ENCODE data around the gene ASCC2. TPM values are rescaled to one million over a fixed set of nuclear protein-coding genes. Genes with fewer than 3 reads are reported as not detected.

Gene ASCC2
- polyA plus RNA-seq, 4 donors, result 38.3 to 80.1 (median 57.9) TPM

- WGBS, 3 donors, result 89 to 93% (median 92%) methylated on average over 2 of the region's 2 CpGs
- no peak for FAIRE-seq
Measured at GRCh38 chr22:29798801-29799200, 39.3 kb downstream of the ASCC2 start.

GRCh38 chr22:29798318-29798717, 39.8 kb downstream of the ASCC2 start:
- WGBS, 3 donors, result 75 to 78% (median 76%) methylated on average over 6 of the region's 6 CpGs
- Histone ChIP-seq H3K27me3 (ENCODE audit: control insufficient read depth in 3 of 3, insufficient read depth in 3 of 3, low read length in 3 of 3) (no peaks in the 10 kb centered on the region), H3K9me3 (ENCODE audit: control insufficient read depth in 2 of 2, insufficient read depth in 1 of 2, low read depth in 1 of 2, low read length in 1 of 2) (no peaks in the 10 kb centered on the region), H3K4me3 (ENCODE audit: low read depth in 1 of 3, low read length in 3 of 3) (no peak overlapping the region), H3K4me1 (ENCODE audit: control insufficient read depth in 3 of 3, insufficient read depth in 2 of 3, low read depth in 1 of 3, low read length in 2 of 3) (no peaks in the 10 kb centered on the region), H3K27ac (ENCODE audit: low read depth in 1 of 3, low read length in 2 of 3) (no peak overlapping the region), H3K36me3 (ENCODE audit: control insufficient read depth in 3 of 3, insufficient read depth in 2 of 3, low read depth in 1 of 3, low read length in 3 of 3) (peaks cover 17 to 84% (median 41%) of the 10 kb centered on the region in 3 donors)
- no peak for FAIRE-seq
- no peak for DNase-seq

More at GRCh38 chr22:29798801-29799200, 39.3 kb downstream of the ASCC2 start:
- no peaks in the 10 kb centered on the region for H3K9me3 ChIP-seq (ENCODE audit: control insufficient read depth in 2 of 2, insufficient read depth in 1 of 2, low read depth in 1 of 2, low read length in 1 of 2)
- no peaks in the 10 kb centered on the region for H3K4me1 ChIP-seq (ENCODE audit: control insufficient read depth in 3 of 3, insufficient read depth in 2 of 3, low read depth in 1 of 3, low read length in 2 of 3)
- DNase-seq, result no peak
- no peak overlapping the region for H3K4me3 ChIP-seq (ENCODE audit: low read depth in 1 of 3, low read length in 3 of 3)
- peak overlapping the region in 1 of 3 donors; percentile 33 for H3K27ac ChIP-seq (ENCODE audit: low read depth in 1 of 3, low read length in 2 of 3)
- H3K27me3 ChIP-seq (ENCODE audit: control insufficient read depth in 3 of 3, insufficient read depth in 3 of 3, low read length in 3 of 3), result no peaks in the 10 kb centered on the region
- peaks cover 19 to 85% (median 38%) of the 10 kb centered on the region in 3 donors for H3K36me3 ChIP-seq (ENCODE audit: control insufficient read depth in 3 of 3, insufficient read depth in 2 of 3, low read depth in 1 of 3, low read length in 3 of 3)

- no peaks in the 10 kb centered on the region for H3K4me1 ChIP-seq (ENCODE audit: control insufficient read depth in 3 of 3, insufficient read depth in 2 of 3, low read depth in 1 of 3, low read length in 2 of 3)
- WGBS, 3 donors, result 84 to 98% (median 87%) methylated on average over 3 of the region's 3 CpGs
- no peak for FAIRE-seq
- DNase-seq, result no peak
- H3K4me3 ChIP-seq (ENCODE audit: low read depth in 1 of 3, low read length in 3 of 3), result no peak overlapping the region
- no peak overlapping the region for H3K27ac ChIP-seq (ENCODE audit: low read depth in 1 of 3, low read length in 2 of 3)
- H3K27me3 ChIP-seq (ENCODE audit: control insufficient read depth in 3 of 3, insufficient read depth in 3 of 3, low read length in 3 of 3), result no peaks in the 10 kb centered on the region
- peaks cover 17 to 86% (median 45%) of the 10 kb centered on the region in 3 donors for H3K36me3 ChIP-seq (ENCODE audit: control insufficient read depth in 3 of 3, insufficient read depth in 2 of 3, low read depth in 1 of 3, low read length in 3 of 3)
- no peaks in the 10 kb centered on the region for H3K9me3 ChIP-seq (ENCODE audit: control insufficient read depth in 2 of 2, insufficient read depth in 1 of 2, low read depth in 1 of 2, low read length in 1 of 2)
Measured at GRCh38 chr22:29797351-29797750, 40.7 kb downstream of the ASCC2 start.

- Histone ChIP-seq H3K36me3 (ENCODE audit: control insufficient read depth in 3 of 3, insufficient read depth in 2 of 3, low read depth in 1 of 3, low read length in 3 of 3) (peaks cover 10 to 85% (median 49%) of the 10 kb centered on the region in 3 donors), H3K4me1 (ENCODE audit: control insufficient read depth in 3 of 3, insufficient read depth in 2 of 3, low read depth in 1 of 3, low read length in 2 of 3) (no peaks in the 10 kb centered on the region), H3K4me3 (ENCODE audit: low read depth in 1 of 3, low read length in 3 of 3) (no peak overlapping the region), H3K9me3 (ENCODE audit: control insufficient read depth in 2 of 2, insufficient read depth in 1 of 2, low read depth in 1 of 2, low read length in 1 of 2) (no peaks in the 10 kb centered on the region), H3K27ac (ENCODE audit: low read depth in 1 of 3, low read length in 2 of 3) (no peak overlapping the region), H3K27me3 (ENCODE audit: control insufficient read depth in 3 of 3, insufficient read depth in 3 of 3, low read length in 3 of 3) (no peaks in the 10 kb centered on the region)
- DNase-seq, result no peak
- FAIRE-seq, result no peak
- 81 to 91% (median 84%) methylated on average over 5 of the region's 5 CpGs for WGBS, 3 donors
Measured at GRCh38 chr22:29795663-29796062, 42.4 kb downstream of the ASCC2 start.

GRCh38 chr22:29793396-29793795, 44.7 kb downstream of the ASCC2 start:
- DNase-seq (no peak), FAIRE-seq (no peak)
- 97 to 99% (median 97%) methylated on average over 17 of the region's 17 CpGs for WGBS, 3 donors
- Histone ChIP-seq H3K4me3 (ENCODE audit: low read depth in 1 of 3, low read length in 3 of 3) (no peak overlapping the region), H3K27me3 (ENCODE audit: control insufficient read depth in 3 of 3, insufficient read depth in 3 of 3, low read length in 3 of 3) (no peaks in the 10 kb centered on the region), H3K9me3 (ENCODE audit: control insufficient read depth in 2 of 2, insufficient read depth in 1 of 2, low read depth in 1 of 2, low read length in 1 of 2) (no peaks in the 10 kb centered on the region), H3K36me3 (ENCODE audit: control insufficient read depth in 3 of 3, insufficient read depth in 2 of 3, low read depth in 1 of 3, low read length in 3 of 3) (peaks cover 22 to 87% (median 43%) of the 10 kb centered on the region in 3 donors), H3K27ac (ENCODE audit: low read depth in 1 of 3, low read length in 2 of 3) (no peak overlapping the region), H3K4me1 (ENCODE audit: control insufficient read depth in 3 of 3, insufficient read depth in 2 of 3, low read depth in 1 of 3, low read length in 2 of 3) (no peaks in the 10 kb centered on the region)

- DNase-seq (no peak), FAIRE-seq (no peak)
- 90 to 94% (median 92%) methylated on average over 5 of the region's 5 CpGs for WGBS, 3 donors
Measured at GRCh38 chr22:29790061-29790460, 48.0 kb downstream of the ASCC2 start.

GRCh38 chr22:29788339-29789279, 49.5 kb downstream of the ASCC2 start:
- DNase-seq (no peak), FAIRE-seq (no peak)
- Histone ChIP-seq H3K27me3 (ENCODE audit: control insufficient read depth in 3 of 3, insufficient read depth in 3 of 3, low read length in 3 of 3) (no peaks in the 10 kb centered on the region), H3K9me3 (ENCODE audit: control insufficient read depth in 2 of 2, insufficient read depth in 1 of 2, low read depth in 1 of 2, low read length in 1 of 2) (no peaks in the 10 kb centered on the region), H3K4me1 (ENCODE audit: control insufficient read depth in 3 of 3, insufficient read depth in 2 of 3, low read depth in 1 of 3, low read length in 2 of 3) (no peaks in the 10 kb centered on the region), H3K36me3 (ENCODE audit: control insufficient read depth in 3 of 3, insufficient read depth in 2 of 3, low read depth in 1 of 3, low read length in 3 of 3) (peaks cover 14 to 65% (median 19%) of the 10 kb centered on the region in 3 donors), H3K27ac (ENCODE audit: low read depth in 1 of 3, low read length in 2 of 3) (no peak overlapping the region), H3K4me3 (ENCODE audit: low read depth in 1 of 3, low read length in 3 of 3) (no peak overlapping the region)
- WGBS, 3 donors, result 89 to 92% (median 89%) methylated on average over 23 to 27 of the region's 27 CpGs

More at GRCh38 chr22:29790061-29790460, 48.0 kb downstream of the ASCC2 start:
- Histone ChIP-seq H3K27ac (ENCODE audit: low read depth in 1 of 3, low read length in 2 of 3) (no peak overlapping the region), H3K4me3 (ENCODE audit: low read depth in 1 of 3, low read length in 3 of 3) (no peak overlapping the region), H3K27me3 (ENCODE audit: control insufficient read depth in 3 of 3, insufficient read depth in 3 of 3, low read length in 3 of 3) (no peaks in the 10 kb centered on the region), H3K4me1 (ENCODE audit: control insufficient read depth in 3 of 3, insufficient read depth in 2 of 3, low read depth in 1 of 3, low read length in 2 of 3) (no peaks in the 10 kb centered on the region), H3K36me3 (ENCODE audit: control insufficient read depth in 3 of 3, insufficient read depth in 2 of 3, low read depth in 1 of 3, low read length in 3 of 3) (peaks cover 14 to 70% (median 22%) of the 10 kb centered on the region in 3 donors), H3K9me3 (ENCODE audit: control insufficient read depth in 2 of 2, insufficient read depth in 1 of 2, low read depth in 1 of 2, low read length in 1 of 2) (no peaks in the 10 kb centered on the region)

GRCh38 chr22:29787371-29787980, 50.6 kb downstream of the ASCC2 start:
- Histone ChIP-seq H3K4me3 (ENCODE audit: low read depth in 1 of 3, low read length in 3 of 3) (no peak overlapping the region), H3K27me3 (ENCODE audit: control insufficient read depth in 3 of 3, insufficient read depth in 3 of 3, low read length in 3 of 3) (no peaks in the 10 kb centered on the region), H3K9me3 (ENCODE audit: control insufficient read depth in 2 of 2, insufficient read depth in 1 of 2, low read depth in 1 of 2, low read length in 1 of 2) (no peaks in the 10 kb centered on the region), H3K27ac (ENCODE audit: low read depth in 1 of 3, low read length in 2 of 3) (no peak overlapping the region), H3K36me3 (ENCODE audit: control insufficient read depth in 3 of 3, insufficient read depth in 2 of 3, low read depth in 1 of 3, low read length in 3 of 3) (peaks cover 12 to 53% (median 14%) of the 10 kb centered on the region in 3 donors), H3K4me1 (ENCODE audit: control insufficient read depth in 3 of 3, insufficient read depth in 2 of 3, low read depth in 1 of 3, low read length in 2 of 3) (peaks cover 0 to 2% (median 0%) of the 10 kb centered on the region in 3 donors)
- 71 to 79% (median 78%) methylated on average over 9 of the region's 9 CpGs for WGBS, 3 donors
- DNase-seq (no peak), FAIRE-seq (no peak)
